ENCODE data around the gene KATNAL2.

- TF ChIP-seq POLR2AphosphoS5 (IDR thresholded peaks at IDR 0.05; ENCODE audit: borderline replicate concordance, low read depth, low read length) (no peak), EZH2 (IDR thresholded peaks at IDR 0.05) (no peak)
Measured at GRCh38 chr18:47120428-47120827, 203.0 kb downstream of the KATNAL2 start.
